K562 (cell line): ENCODE data around the gene RGN. TPM values are rescaled to one million over a fixed set of nuclear protein-coding genes. Genes with fewer than 3 reads are reported as not detected.
A peak's percentile ranks its signal among the peaks of the same experiment; 100 is the strongest.

ENCODE experiments used
- ATAC-seq: fragments of 200-7000 bp; cut with Tn5 transposase; 3 replicates; pipeline ENCODE4 v1.9.1; 2020; ENCODE audit warnings: moderate library complexity
- BruUV-seq: library from RNA; stranded (reverse); fragments of 400-500 nt; replicated peaks from 2 replicates; lab custom pipeline; 2021; lab: Mats Ljungman, UMichigan
- CTCF ChIA-PET: fragments of 300-600 bp; formaldehyde crosslinking; extraction: SDS; loops from one replicate; lab custom pipeline; 2021; ENCODE audit warnings: low intra/inter-chr PET ratio; lab: Yijun Ruan, JAX
- POLR2A ChIA-PET: fragments of 300-600, 350-650 bp; sonication (Branson Sonifier 250); formaldehyde crosslinking; extraction: SDS; loops from one replicate; lab custom pipeline; 2021; ENCODE audit warnings: antibody characterized with exemption, inconsistent platforms; lab: Yijun Ruan, JAX
- DNase-seq, 4 experiments: peaks; one replicate each; pipeline versions ENCODE4 v3.0.0 to v3.0.0-alpha.2; 2011 to 2018; ENCODE audit warnings: low spot score in 3 of 4, mixed read lengths in 3 of 4; ENCODE audit errors: extremely low read depth in 1 of 4
- FAIRE-seq: peaks from 2 replicates; lab custom pipeline; 2011; peaks lifted over from hg19 to GRCh38; lab: Jason Lieb, UNC
- H2AFZ ChIP-seq: 2 replicates; pipeline ENCODE4 v1.6.0; 2011; ENCODE audit warnings: low read depth, low read length, control low read depth, inconsistent platforms
- H3K27ac ChIP-seq: fragments of 200-600 bp; 3 replicates; pipeline ENCODE4 v1.8.0; 2011; ENCODE audit warnings: low read depth, mild to moderate bottlenecking, control low read depth, inconsistent platforms, low read length, moderate library complexity, mixed read lengths; ENCODE audit errors: extremely low read depth
- H3K27me3 ChIP-seq, 2 experiments: fragments of 300-600 bp in 1 of 2; 2 replicates in 1 of 2; 3 replicates in 1 of 2; pipeline versions ENCODE4 v1.6.0 to v1.8.0; 2011; ENCODE audit warnings: inconsistent platforms in 2 of 2, low read length in 2 of 2, mild to moderate bottlenecking in 1 of 2, mixed read lengths in 1 of 2, moderate library complexity in 1 of 2; ENCODE audit not compliant: control insufficient read depth in 2 of 2, insufficient read depth in 2 of 2
- H3K36me3 ChIP-seq: fragments of 300-600 bp; 3 replicates; pipeline ENCODE4 v1.8.0; 2011; ENCODE audit warnings: mild to moderate bottlenecking, low read length, inconsistent platforms; ENCODE audit not compliant: control insufficient read depth, insufficient read depth
- H3K4me1 ChIP-seq, 2 experiments: fragments of 200-600 bp in 1 of 2; replicated peaks in 1 of 2; 2 replicates in 1 of 2; 3 replicates in 1 of 2; pipeline versions ENCODE4 v1.5.1 to v1.8.0; 2011; ENCODE audit warnings: inconsistent platforms in 2 of 2, low read length in 2 of 2, mild to moderate bottlenecking in 1 of 2, mixed read lengths in 1 of 2, moderate library complexity in 1 of 2; ENCODE audit not compliant: control insufficient read depth in 2 of 2, insufficient read depth in 2 of 2
- H3K4me2 ChIP-seq: 2 replicates; pipeline ENCODE4 v1.6.1; 2011; ENCODE audit warnings: low read length, control low read depth, inconsistent platforms, mixed read lengths; ENCODE audit not compliant: insufficient read depth
- H3K4me3 ChIP-seq: fragments of 200-600 bp; sonication (generic), shearing (Covaris generic); 2 replicates; pipeline ENCODE4 v1.5.1; 2016; ENCODE audit warnings: control low read depth, inconsistent platforms
- H3K79me2 ChIP-seq: fragments of 200-600 bp; 3 replicates; pipeline ENCODE4 v1.8.0; 2011; ENCODE audit warnings: low read length, inconsistent platforms; ENCODE audit not compliant: control insufficient read depth, insufficient read depth
- H3K9ac ChIP-seq, 2 experiments: 2 replicates each; pipeline versions ENCODE4 v1.6.0 to v1.6.1; 2011; ENCODE audit warnings: low read depth in 2 of 2, low read length in 2 of 2, control low read depth in 1 of 2, inconsistent platforms in 1 of 2, mild to moderate bottlenecking in 1 of 2, mixed read lengths in 1 of 2; ENCODE audit not compliant: insufficient read depth in 1 of 2
- H3K9me1 ChIP-seq: one replicate; pipeline ENCODE4 v1.6.0; 2011; ENCODE audit warnings: inconsistent platforms, mild to moderate bottlenecking, low read length, moderate library complexity; ENCODE audit not compliant: control insufficient read depth, insufficient read depth
- H3K9me3 ChIP-seq: replicated peaks from 2 replicates; pipeline ENCODE4 v1.5.1; 2011; ENCODE audit warnings: low read depth, low read length, inconsistent platforms; ENCODE audit not compliant: control insufficient read depth, insufficient read depth
- H4K20me1 ChIP-seq: replicated peaks from 2 replicates; pipeline ENCODE4 v1.6.1; 2011; ENCODE audit warnings: low read length, inconsistent platforms, mixed read lengths; ENCODE audit not compliant: control insufficient read depth, insufficient read depth
- CBFA2T3 ChIP-seq: fragments of 450-650 bp; IDR thresholded peaks from 2 replicates; pipeline ENCODE4 v1.6.1; 2017
- FOXA3 ChIP-seq, 2 experiments: fragments of 450-650 bp in 1 of 2; sonication (generic) in 1 of 2; formaldehyde crosslinking; IDR thresholded peaks in 1 of 2; conservative IDR thresholded peaks in 1 of 2; 2 replicates each; pipeline versions ENCODE4 v1.4.0 to v1.8.0; 2020 to 2022; ENCODE audit warnings: mild to moderate bottlenecking in 2 of 2, missing genetic modification reagents in 1 of 2
- HNRNPK ChIP-seq: fragments of 200-400 bp; formaldehyde crosslinking; IDR thresholded peaks from one replicate; pipeline ENCODE4 v1.6.1; 2018; ENCODE audit warnings: mild to moderate bottlenecking, low read depth, low read length; ENCODE audit not compliant: poor library complexity, severe bottlenecking
- MBD2 ChIP-seq: sonication (generic); IDR thresholded peaks from 2 replicates; pipeline ENCODE4 v1.6.1; 2016; ENCODE audit warnings: low read depth, borderline replicate concordance
- MTF1 ChIP-seq: fragments of 250-450 bp; sonication (Bioruptor Pico); IDR thresholded peaks from 2 replicates; pipeline ENCODE4 v1.9.0; 2021; ENCODE audit warnings: moderate library complexity, mild to moderate bottlenecking, inconsistent platforms, borderline replicate concordance
- NELFE ChIP-seq: IDR thresholded peaks from 2 replicates; pipeline ENCODE4 v1.6.1; 2011; ENCODE audit warnings: mild to moderate bottlenecking; ENCODE audit not compliant: insufficient read depth, insufficient read length
- SOX6 ChIP-seq: fragments of 450-650 bp; IDR thresholded peaks from 2 replicates; pipeline ENCODE4 v1.6.1; 2014; ENCODE audit warnings: mild to moderate bottlenecking
- SRSF1 ChIP-seq: fragments of 200-400 bp; formaldehyde crosslinking; IDR thresholded peaks from 2 replicates; pipeline ENCODE4 v1.6.1; 2017; ENCODE audit warnings: mild to moderate bottlenecking, low read depth, low read length, moderate library complexity
- TCF15 ChIP-seq: fragments of 250-450 bp; sonication (Bioruptor Pico); IDR thresholded peaks from 2 replicates; pipeline ENCODE4 v1.8.0; 2022; ENCODE audit warnings: moderate library complexity, mild to moderate bottlenecking, inconsistent platforms
- TCF3 ChIP-seq: sonication (generic); formaldehyde crosslinking; IDR thresholded peaks from 2 replicates; pipeline ENCODE4 v1.4.0; 2020; ENCODE audit warnings: mild to moderate bottlenecking, missing genetic modification reagents
- TFAM ChIP-seq: fragments of 250-450 bp; sonication (Bioruptor Pico); conservative IDR thresholded peaks from 2 replicates; pipeline ENCODE4 v1.5.0; 2021; ENCODE audit warnings: mild to moderate bottlenecking, moderate library complexity
- ZNF143 ChIP-seq: sonication (generic); formaldehyde crosslinking; IDR thresholded peaks from 2 replicates; pipeline ENCODE4 v1.9.0; 2022; ENCODE audit warnings: mild to moderate bottlenecking, missing genetic modification reagents
- WGBS: fragments of 100-300 bp; shearing (Covaris generic); methylation state at CpG from one replicate; pipeline ENCODE4 v1.1.6; 2016; ENCODE audit warnings: low coverage, mixed read lengths; ENCODE audit not compliant: insufficient coverage; ENCODE audit errors: missing lambda C conversion rate; 5-methylcytosine and 5-hydroxymethylcytosine counted together
- in situ Hi-C: fragments of 300-500 bp; cut with MboI; formaldehyde crosslinking; loops from 4 replicates; pipeline ENCODE4 v1.15.0; 2018; ENCODE audit warnings: inconsistent platforms, mixed read lengths
- intact Hi-C: fragments of 100-400 bp; cut with micrococcal nuclease; formaldehyde crosslinking; loops from 2 replicates; pipeline ENCODE4 v1.14.2; 2022
- polyA plus RNA-seq, 8 experiments: library from polyadenylated mRNA; depleted of rRNA in 4 of 8; stranded (reverse) in 5 of 8; unstranded in 3 of 8; fragments of >200 nt; fragmentation: Nextera tagmentation in 2 of 8; fragmentation: Illumina TruSeq in 1 of 8; extraction: Ambion mirVana in 2 of 8; extraction: Trizol in 1 of 8; gene quantifications; 2 replicates each; pipeline versions ENCODE4 v1.2.1 to v1.2.3, GENCODE V29; 2011 to 2014; ENCODE audit warnings: inconsistent platforms in 1 of 8, missing spikeins in 1 of 8
- total RNA-seq, 7 experiments: library from RNA; depleted of rRNA in 6 of 7; stranded (reverse); fragments of >200 nt in 6 of 7; fragmentation: Illumina TruSeq in 2 of 7; extraction: Trizol in 2 of 7; gene quantifications; 2 replicates each; pipeline versions ENCODE4 v1.2.1 to v1.2.3, GENCODE V29; 2011 to 2021; ENCODE audit warnings: low replicate concordance in 1 of 7
- TF ChIP-seq, protein P1 (sequence below): fragments of 250-450 bp; sonication (Bioruptor Pico); IDR thresholded peaks from 2 replicates; pipeline ENCODE4 v1.8.0; 2021; ENCODE audit warnings: moderate library complexity, mild to moderate bottlenecking, inconsistent platforms
- TF ChIP-seq, protein P2 (sequence below): sonication (generic); IDR thresholded peaks from 2 replicates; pipeline ENCODE4 v1.6.1; 2016

The RGN gene
- total and polyA plus RNA-seq, 9 of the 15 experiments (the other 6 are each of a cell fraction or from before 2014, with no cell fraction given), result not detected

- intact Hi-C loops (no loop called here), in situ Hi-C loops (no loop called here)
- 0 out of 5 replicates have a peak, but pooled peaks cover 0 to 4% of the 10 kb centered on the region in 2 experiments for H3K27me3 ChIP-seq
- no peak overlapping the region for H3K4me2 ChIP-seq
- DNase-seq, result peak in 1 of 4 experiments; percentile 20
- no peak overlapping the region for H3K4me3 ChIP-seq
- H3K9me1 ChIP-seq, result no peaks in the 10 kb centered on the region
- BruUV-seq, result no TSS peak
- 8% methylated on average over 1 of the region's 1 CpG for WGBS
- H3K4me1 ChIP-seq, result peaks cover 0 to 3% of the 10 kb centered on the region in 2 experiments; a peak in 1 of 5 replicates
- TF ChIP-seq, protein P1, sequence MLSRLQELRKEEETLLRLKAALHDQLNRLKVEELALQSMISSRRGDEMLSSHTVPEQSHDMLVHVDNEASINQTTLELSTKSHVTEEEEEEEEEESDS (CRISPR knock-in tag), result no peak
- TF ChIP-seq MTF1 (CRISPR knock-in tag) (no peak), SOX6 (0 out of 2 replicates have a peak, but pooled peaks have one; percentile 19), TCF15 (CRISPR knock-in tag) (no peak), ZNF143 (CRISPR knock-in tag) (no peak), HNRNPK (no peak), TFAM (CRISPR knock-in tag) (no peak), CBFA2T3 (peak; percentile 32; the same call in 1 of the 2 replicates), MBD2 (no peak), TCF3 (CRISPR knock-in tag) (peak; percentile 31), SRSF1 (no peak), FOXA3 (CRISPR knock-in tag; conservative IDR thresholded peaks at IDR 0.05 in 1 of 2, IDR thresholded peaks at IDR 0.05 in 1 of 2) (peak in 1 of 2 experiments; percentile 33; a peak in 1 of 4 replicates), NELFE (no peak)
- TF ChIP-seq, protein P2, sequence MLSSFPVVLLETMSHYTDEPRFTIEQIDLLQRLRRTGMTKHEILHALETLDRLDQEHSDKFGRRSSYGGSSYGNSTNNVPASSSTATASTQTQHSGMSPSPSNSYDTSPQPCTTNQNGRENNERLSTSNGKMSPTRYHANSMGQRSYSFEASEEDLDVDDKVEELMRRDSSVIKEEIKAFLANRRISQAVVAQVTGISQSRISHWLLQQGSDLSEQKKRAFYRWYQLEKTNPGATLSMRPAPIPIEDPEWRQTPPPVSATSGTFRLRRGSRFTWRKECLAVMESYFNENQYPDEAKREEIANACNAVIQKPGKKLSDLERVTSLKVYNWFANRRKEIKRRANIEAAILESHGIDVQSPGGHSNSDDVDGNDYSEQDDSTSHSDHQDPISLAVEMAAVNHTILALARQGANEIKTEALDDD, result peak; percentile 58; the same call in 1 of the 2 replicates
- TF ChIP-seq, all 486 proteins: peak for 5
- Histone ChIP-seq H3K27ac (no peak overlapping the region), H4K20me1 (no peaks in the 10 kb centered on the region), H3K9ac (no peak overlapping the region), H3K9me3 (no peaks in the 10 kb centered on the region), H3K36me3 (no peaks in the 10 kb centered on the region), H3K79me2 (no peaks in the 10 kb centered on the region), H2AFZ (no peak overlapping the region)
- ChIA-PET POLR2A (interaction anchor here (0.7 kb wide), 1 partner anchor 9 kb away, joined by 4 read pairs; no protein-coding TSS in a partner anchor), CTCF (no interaction called here)
- peak; percentile 34; the same call in 1 of the 3 replicates for ATAC-seq
- peak; percentile 56 for FAIRE-seq
Observed at GRCh38 chrX:47059142-47059874, 18.9 kb upstream of the RGN start.
